Loucy (cell line): ENCODE measurements around the gene HUNK.

Experiments
- EZH2phosphoT487 ChIP-seq: fragments of 200-600 bp; IDR thresholded peaks from 2 replicates; pipeline ENCODE4 v1.6.1; 2018; ENCODE audit warnings: antibody characterized with exemption, mild to moderate bottlenecking, moderate library complexity, borderline replicate concordance
- TF ChIP-seq, protein P1 (sequence below): fragments of 200-600 bp; sonication (generic); conservative IDR thresholded peaks from 2 replicates; pipeline ENCODE4 v1.5.1; 2014; ENCODE audit warnings: mild to moderate bottlenecking, antibody characterized with exemption, low read length

DNA sequence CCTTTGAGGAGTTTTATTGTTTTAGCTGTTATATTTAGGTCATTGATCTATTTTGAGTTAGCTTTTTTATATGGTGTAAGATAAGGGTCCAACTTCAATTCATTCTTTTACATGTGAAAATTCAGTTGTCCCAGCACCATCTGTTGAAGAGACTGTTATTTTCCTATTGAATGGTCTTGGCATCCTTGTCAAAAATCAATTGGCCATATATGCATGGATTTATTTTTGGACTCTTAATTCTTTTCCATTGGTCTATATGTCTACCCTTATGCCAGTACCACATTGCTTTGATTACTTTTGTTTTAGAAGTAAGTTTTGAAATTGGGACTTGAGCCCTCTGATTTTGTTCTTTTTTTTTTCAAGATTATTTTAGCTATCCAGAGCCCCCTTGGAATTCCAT lies 35.8 kb upstream of the HUNK start:
- TF ChIP-seq, protein P1, sequence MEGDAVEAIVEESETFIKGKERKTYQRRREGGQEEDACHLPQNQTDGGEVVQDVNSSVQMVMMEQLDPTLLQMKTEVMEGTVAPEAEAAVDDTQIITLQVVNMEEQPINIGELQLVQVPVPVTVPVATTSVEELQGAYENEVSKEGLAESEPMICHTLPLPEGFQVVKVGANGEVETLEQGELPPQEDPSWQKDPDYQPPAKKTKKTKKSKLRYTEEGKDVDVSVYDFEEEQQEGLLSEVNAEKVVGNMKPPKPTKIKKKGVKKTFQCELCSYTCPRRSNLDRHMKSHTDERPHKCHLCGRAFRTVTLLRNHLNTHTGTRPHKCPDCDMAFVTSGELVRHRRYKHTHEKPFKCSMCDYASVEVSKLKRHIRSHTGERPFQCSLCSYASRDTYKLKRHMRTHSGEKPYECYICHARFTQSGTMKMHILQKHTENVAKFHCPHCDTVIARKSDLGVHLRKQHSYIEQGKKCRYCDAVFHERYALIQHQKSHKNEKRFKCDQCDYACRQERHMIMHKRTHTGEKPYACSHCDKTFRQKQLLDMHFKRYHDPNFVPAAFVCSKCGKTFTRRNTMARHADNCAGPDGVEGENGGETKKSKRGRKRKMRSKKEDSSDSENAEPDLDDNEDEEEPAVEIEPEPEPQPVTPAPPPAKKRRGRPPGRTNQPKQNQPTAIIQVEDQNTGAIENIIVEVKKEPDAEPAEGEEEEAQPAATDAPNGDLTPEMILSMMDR: no peak
- TF ChIP-seq EZH2phosphoT487: no peak
